Measurements from ENCODE around the gene BLMH.

BLMH gene

DNA sequence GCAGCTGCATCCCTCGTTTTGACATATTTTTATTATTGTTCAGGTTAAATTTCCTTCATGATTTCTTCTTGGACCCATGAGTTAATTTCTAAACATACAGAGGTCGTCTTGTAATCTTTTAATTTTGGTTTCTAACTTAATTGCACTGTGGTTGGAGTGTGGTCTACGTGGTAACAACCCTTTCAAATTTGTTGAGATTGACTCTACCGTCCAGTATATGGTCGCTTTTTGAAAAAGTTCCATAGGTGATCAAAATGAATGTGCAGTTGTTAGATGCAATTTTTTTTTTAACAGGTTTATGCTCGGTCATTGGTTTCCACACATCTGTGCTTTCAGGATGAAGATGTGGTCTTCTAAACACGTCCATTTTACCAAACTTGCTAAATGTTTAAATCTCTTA is 45.3 kb downstream of the BLMH start:
- H3K27me3 ChIP-seq (ENCODE audit: control insufficient read depth in 3 of 3, insufficient read depth in 3 of 3, low read depth in 1 of 3, low read length in 3 of 3): peaks cover 0 to 2% (median 0%) of the 10 kb centered on the region in 3 experiments
- H3K27ac ChIP-seq (replicated peaks; ENCODE audit: low read length): no peak overlapping the region
- no peak overlapping the region for H2BK120ac ChIP-seq (ENCODE audit: low read depth, low read length)
- H3K4me3 ChIP-seq (ENCODE audit: low read length in 2 of 2): no peak overlapping the region
- no peak overlapping the region for H3K14ac ChIP-seq (ENCODE audit: low read length)
- H3K36me3 ChIP-seq (replicated peaks in 1 of 2; ENCODE audit: control insufficient read depth in 2 of 2, insufficient read depth in 2 of 2, low read length in 2 of 2): peaks cover 6 to 37% of the 10 kb centered on the region in 2 donors
- H3K4ac ChIP-seq (ENCODE audit: low read length): no peak overlapping the region
- H2AFZ ChIP-seq (ENCODE audit: low read length): no peak overlapping the region
- no peak for DNase-seq (ENCODE audit: low spot score)
- H3K18ac ChIP-seq (ENCODE audit: low read length): no peak overlapping the region
- no peak overlapping the region for H2BK15ac ChIP-seq (ENCODE audit: low read length)
- no peak overlapping the region for H4K8ac ChIP-seq (ENCODE audit: low read depth, low read length)
- no peaks in the 10 kb centered on the region for H3K9me3 ChIP-seq (replicated peaks in 1 of 2; ENCODE audit: control insufficient read depth in 2 of 2, insufficient read depth in 1 of 2, low read depth in 1 of 2, low read length in 2 of 2)
- no peak overlapping the region for H4K91ac ChIP-seq (ENCODE audit: low read depth, low read length, poor library complexity)
- no peak overlapping the region for H3K4me2 ChIP-seq (ENCODE audit: insufficient read depth, low read length, poor library complexity, severe bottlenecking)
- no CpG with 5 or more reads among the region's 7 CpGs for WGBS, 2 donors (ENCODE audit: extremely low coverage in 2 of 2, insufficient read length in 2 of 2, insufficient replicate concordance in 1 of 2)
- H3K79me1 ChIP-seq (ENCODE audit: low read depth, low read length): no peaks in the 10 kb centered on the region
- H2BK5ac ChIP-seq (ENCODE audit: low read length): no peak overlapping the region
- H3K9ac ChIP-seq (ENCODE audit: low read depth, low read length, poor library complexity): no peak overlapping the region
- no peak overlapping the region for H3K23ac ChIP-seq (ENCODE audit: low read depth, low read length, poor library complexity)
- H3K4me1 ChIP-seq (ENCODE audit: control insufficient read depth in 2 of 2, insufficient read depth in 1 of 2, low read depth in 1 of 2, low read length in 2 of 2): no peaks in the 10 kb centered on the region
- H2BK12ac ChIP-seq (ENCODE audit: low read length): no peak overlapping the region
- H2AK5ac ChIP-seq (ENCODE audit: low read depth, low read length): no peak overlapping the region

DNA sequence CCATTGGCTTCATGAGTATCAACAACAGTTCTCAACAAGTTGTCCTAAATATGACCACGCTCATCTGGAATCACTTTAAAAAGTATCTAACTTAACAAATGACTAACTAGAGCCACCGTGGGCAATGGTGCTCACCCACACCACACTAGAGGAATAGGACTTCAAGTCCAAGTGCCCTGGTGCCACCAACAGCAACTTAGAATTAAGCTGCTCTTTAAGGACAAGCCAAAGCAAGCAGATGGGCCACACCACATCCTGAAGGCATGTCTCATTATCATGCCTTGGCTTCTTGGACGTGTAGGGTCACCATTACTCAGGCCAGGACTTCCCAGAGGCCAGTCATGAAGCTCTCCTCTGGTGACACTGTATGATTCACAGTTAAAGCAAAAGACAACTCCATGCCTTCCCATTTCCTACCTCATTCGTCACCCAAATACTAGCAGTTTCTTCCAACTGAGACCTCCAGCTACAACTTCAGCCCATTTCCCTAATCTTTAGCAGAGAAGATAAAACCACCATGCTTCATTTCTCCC is 46.8 kb downstream of the BLMH start:
- no peak overlapping the region for H4K8ac ChIP-seq (ENCODE audit: low read depth, low read length)

GRCh38 chr17:30243568-30243967 is 48.2 kb downstream of the BLMH start:
- Histone ChIP-seq H3K36me3 (replicated peaks in 1 of 2; ENCODE audit: control insufficient read depth in 2 of 2, insufficient read depth in 2 of 2, low read length in 2 of 2) (peaks cover 2 to 21% of the 10 kb centered on the region in 2 donors), H2AK5ac (ENCODE audit: low read depth, low read length) (no peak overlapping the region), H2BK15ac (ENCODE audit: low read length) (no peak overlapping the region), H2AFZ (ENCODE audit: low read length) (no peak overlapping the region), H4K91ac (ENCODE audit: low read depth, low read length, poor library complexity) (no peak overlapping the region), H3K14ac (ENCODE audit: low read length) (no peak overlapping the region), H3K4me2 (ENCODE audit: insufficient read depth, low read length, poor library complexity, severe bottlenecking) (no peak overlapping the region), H3K18ac (ENCODE audit: low read length) (peak overlapping the region; percentile 24), H4K8ac (ENCODE audit: low read depth, low read length) (no peak overlapping the region), H2BK5ac (ENCODE audit: low read length) (no peak overlapping the region), H3K79me1 (ENCODE audit: low read depth, low read length) (no peaks in the 10 kb centered on the region), H3K4me3 (ENCODE audit: low read length in 2 of 2) (peak overlapping the region in 1 of 2 donors; percentile 61), H2BK12ac (ENCODE audit: low read length) (no peak overlapping the region), H2BK120ac (ENCODE audit: low read depth, low read length) (no peak overlapping the region), H3K9me3 (replicated peaks in 1 of 2; ENCODE audit: control insufficient read depth in 2 of 2, insufficient read depth in 1 of 2, low read depth in 1 of 2, low read length in 2 of 2) (peaks cover 1 to 5% of the 10 kb centered on the region in 2 donors), H3K4me1 (ENCODE audit: control insufficient read depth in 2 of 2, insufficient read depth in 1 of 2, low read depth in 1 of 2, low read length in 2 of 2) (peaks cover 2 to 3% of the 10 kb centered on the region in 2 donors), H3K4ac (ENCODE audit: low read length) (no peak overlapping the region), H3K27ac (replicated peaks; ENCODE audit: low read length) (no peak overlapping the region), H3K27me3 (ENCODE audit: control insufficient read depth in 3 of 3, insufficient read depth in 3 of 3, low read depth in 1 of 3, low read length in 3 of 3) (peaks cover 1 to 15% (median 15%) of the 10 kb centered on the region in 3 experiments), H3K9ac (ENCODE audit: low read depth, low read length, poor library complexity) (no peak overlapping the region), H3K23ac (ENCODE audit: low read depth, low read length, poor library complexity) (peak overlapping the region; percentile 75)
- no CpG with 5 or more reads among the region's 8 CpGs for WGBS, 2 donors (ENCODE audit: extremely low coverage in 2 of 2, insufficient read length in 2 of 2, insufficient replicate concordance in 1 of 2)
- DNase-seq (ENCODE audit: low spot score): no peak

More for the DNA sequence above, 46.8 kb downstream of the BLMH start:
- H2BK120ac ChIP-seq (ENCODE audit: low read depth, low read length): no peak overlapping the region
- no peaks in the 10 kb centered on the region for H3K4me1 ChIP-seq (ENCODE audit: control insufficient read depth in 2 of 2, insufficient read depth in 1 of 2, low read depth in 1 of 2, low read length in 2 of 2)
- no peak overlapping the region for H3K23ac ChIP-seq (ENCODE audit: low read depth, low read length, poor library complexity)
- H3K36me3 ChIP-seq (replicated peaks in 1 of 2; ENCODE audit: control insufficient read depth in 2 of 2, insufficient read depth in 2 of 2, low read length in 2 of 2): peaks cover 6 to 34% of the 10 kb centered on the region in 2 donors
- H3K4me2 ChIP-seq (ENCODE audit: insufficient read depth, low read length, poor library complexity, severe bottlenecking): no peak overlapping the region
- H2AFZ ChIP-seq (ENCODE audit: low read length): no peak overlapping the region
- no peak overlapping the region for H3K4me3 ChIP-seq (ENCODE audit: low read length in 2 of 2)
- no peak overlapping the region for H3K14ac ChIP-seq (ENCODE audit: low read length)
- H2AK5ac ChIP-seq (ENCODE audit: low read depth, low read length): no peak overlapping the region
- H2BK15ac ChIP-seq (ENCODE audit: low read length): no peak overlapping the region
- H3K18ac ChIP-seq (ENCODE audit: low read length): no peak overlapping the region
- no CpG with 5 or more reads among the region's 4 CpGs for WGBS, 2 donors (ENCODE audit: extremely low coverage in 2 of 2, insufficient read length in 2 of 2, insufficient replicate concordance in 1 of 2)
- no peak overlapping the region for H2BK5ac ChIP-seq (ENCODE audit: low read length)
- no peak overlapping the region for H3K9ac ChIP-seq (ENCODE audit: low read depth, low read length, poor library complexity)
- H3K4ac ChIP-seq (ENCODE audit: low read length): no peak overlapping the region
- no peak overlapping the region for H3K27ac ChIP-seq (replicated peaks; ENCODE audit: low read length)
- H4K91ac ChIP-seq (ENCODE audit: low read depth, low read length, poor library complexity): no peak overlapping the region
- no peak overlapping the region for H2BK12ac ChIP-seq (ENCODE audit: low read length)
- no peak for DNase-seq (ENCODE audit: low spot score)
- H3K9me3 ChIP-seq (replicated peaks in 1 of 2; ENCODE audit: control insufficient read depth in 2 of 2, insufficient read depth in 1 of 2, low read depth in 1 of 2, low read length in 2 of 2): peaks cover 0 to 4% of the 10 kb centered on the region in 2 donors
- peaks cover 0 to 2% (median 2%) of the 10 kb centered on the region in 3 experiments for H3K27me3 ChIP-seq (ENCODE audit: control insufficient read depth in 3 of 3, insufficient read depth in 3 of 3, low read depth in 1 of 3, low read length in 3 of 3)
- no peaks in the 10 kb centered on the region for H3K79me1 ChIP-seq (ENCODE audit: low read depth, low read length)

DNA sequence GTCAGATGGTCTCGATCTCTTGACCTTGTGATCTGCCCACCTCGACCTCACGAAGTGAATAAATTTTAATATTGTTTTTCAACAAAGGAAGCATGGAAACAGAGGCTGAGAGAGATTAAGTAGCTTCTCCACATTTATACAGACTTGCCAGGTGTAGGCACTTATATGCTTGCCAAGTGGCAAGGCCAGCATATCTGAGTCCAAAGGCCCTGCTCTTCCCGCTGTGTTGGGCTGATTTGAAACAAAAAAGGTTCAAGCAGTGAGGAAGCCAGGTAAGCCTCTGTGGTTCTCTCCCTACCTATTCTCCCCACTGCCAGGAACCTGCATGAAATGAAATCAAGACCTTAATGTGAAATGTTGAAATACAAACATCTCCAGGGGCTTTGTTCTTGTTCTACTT is 48.7 kb downstream of the BLMH start:
- peaks cover 1 to 5% of the 10 kb centered on the region in 2 donors for H3K9me3 ChIP-seq (replicated peaks in 1 of 2; ENCODE audit: control insufficient read depth in 2 of 2, insufficient read depth in 1 of 2, low read depth in 1 of 2, low read length in 2 of 2)
- H3K36me3 ChIP-seq (replicated peaks in 1 of 2; ENCODE audit: control insufficient read depth in 2 of 2, insufficient read depth in 2 of 2, low read length in 2 of 2): peaks cover 0 to 15% of the 10 kb centered on the region in 2 donors
- no peak overlapping the region for H2BK15ac ChIP-seq (ENCODE audit: low read length)
- H3K4ac ChIP-seq (ENCODE audit: low read length): no peak overlapping the region
- H3K27ac ChIP-seq (replicated peaks; ENCODE audit: low read length): no peak overlapping the region
- no peak overlapping the region for H2AFZ ChIP-seq (ENCODE audit: low read length)
- peaks cover 5 to 21% (median 21%) of the 10 kb centered on the region in 3 experiments for H3K27me3 ChIP-seq (ENCODE audit: control insufficient read depth in 3 of 3, insufficient read depth in 3 of 3, low read depth in 1 of 3, low read length in 3 of 3)
- no peak overlapping the region for H4K91ac ChIP-seq (ENCODE audit: low read depth, low read length, poor library complexity)
- H3K14ac ChIP-seq (ENCODE audit: low read length): no peak overlapping the region
- no peak overlapping the region for H2BK5ac ChIP-seq (ENCODE audit: low read length)
- no peak overlapping the region for H3K9ac ChIP-seq (ENCODE audit: low read depth, low read length, poor library complexity)
- no peaks in the 10 kb centered on the region for H3K79me1 ChIP-seq (ENCODE audit: low read depth, low read length)
- no peak overlapping the region for H3K18ac ChIP-seq (ENCODE audit: low read length)
- no peak overlapping the region for H3K4me3 ChIP-seq (ENCODE audit: low read length in 2 of 2)
- H3K23ac ChIP-seq (ENCODE audit: low read depth, low read length, poor library complexity): no peak overlapping the region
- peaks cover 5 to 8% of the 10 kb centered on the region in 2 donors for H3K4me1 ChIP-seq (ENCODE audit: control insufficient read depth in 2 of 2, insufficient read depth in 1 of 2, low read depth in 1 of 2, low read length in 2 of 2)
- H3K4me2 ChIP-seq (ENCODE audit: insufficient read depth, low read length, poor library complexity, severe bottlenecking): no peak overlapping the region
- no peak overlapping the region for H2BK12ac ChIP-seq (ENCODE audit: low read length)
- H2BK120ac ChIP-seq (ENCODE audit: low read depth, low read length): no peak overlapping the region
- no peak for DNase-seq (ENCODE audit: low spot score)
- no peak overlapping the region for H2AK5ac ChIP-seq (ENCODE audit: low read depth, low read length)
- no CpG with 5 or more reads among the region's 4 CpGs for WGBS, 2 donors (ENCODE audit: extremely low coverage in 2 of 2, insufficient read length in 2 of 2, insufficient replicate concordance in 1 of 2)
- no peak overlapping the region for H4K8ac ChIP-seq (ENCODE audit: low read depth, low read length)
